NT2/D1 (cell line): Measurements from ENCODE around the gene FAM50B.

Experiments used
- SUZ12 ChIP-seq: IDR thresholded peaks from 2 replicates; pipeline ENCODE4 v1.6.1; 2011; ENCODE audit not compliant: insufficient read length, insufficient read depth; ENCODE audit errors: extremely low read depth
- YY1 ChIP-seq: IDR thresholded peaks from 2 replicates; pipeline ENCODE4 v1.6.1; 2011; ENCODE audit not compliant: insufficient read length, insufficient read depth
- ZNF274 ChIP-seq: IDR thresholded peaks from 2 replicates; pipeline ENCODE4 v1.6.1; 2011; ENCODE audit warnings: mild to moderate bottlenecking, low read depth, low read length

- no peak for TF ChIP-seq YY1
- no peak for TF ChIP-seq ZNF274
- TF ChIP-seq SUZ12, result no peak
Observed at GRCh38 chr6:3871939-3872338, 22.8 kb downstream of the FAM50B start.
